ENCODE results near the gene HDAC9. TPM values are rescaled to one million over a fixed set of nuclear protein-coding genes. Genes with fewer than 3 reads are reported as not detected.

HDAC9 gene
- total RNA-seq, 4 donors from 2014 or later: 3.4 to 7.2 (median 4.5) TPM

- DNase-seq (ENCODE audit: low spot score in 2 of 2): no peak
- no peaks in the 10 kb centered on the region for H3K4me1 ChIP-seq
- TF ChIP-seq CTCF (IDR thresholded peaks at IDR 0.05) (no peak), EP300 (IDR thresholded peaks at IDR 0.05) (no peak), POLR2AphosphoS5 (IDR thresholded peaks at IDR 0.05) (no peak), POLR2A (IDR thresholded peaks at IDR 0.05) (no peak)
- no peaks in the 10 kb centered on the region for H3K9me3 ChIP-seq
- H3K36me3 ChIP-seq: no peaks in the 10 kb centered on the region
- WGBS: 92% methylated on average over 3 of the region's 3 CpGs
- H3K27me3 ChIP-seq: no peaks in the 10 kb centered on the region
- H3K4me3 ChIP-seq: no peak overlapping the region
- no peak overlapping the region for H3K27ac ChIP-seq
These were observed 63.4 kb downstream of the HDAC9 start for GRCh38 chr7:18558910-18559309.

- H3K36me3 ChIP-seq: no peaks in the 10 kb centered on the region
- H3K4me3 ChIP-seq: no peak overlapping the region
- no peaks in the 10 kb centered on the region for H3K27me3 ChIP-seq
- DNase-seq (ENCODE audit: low spot score in 2 of 2): no peak
- TF ChIP-seq POLR2AphosphoS5 (IDR thresholded peaks at IDR 0.05) (no peak), CTCF (IDR thresholded peaks at IDR 0.05) (no peak), EP300 (IDR thresholded peaks at IDR 0.05) (no peak), POLR2A (IDR thresholded peaks at IDR 0.05) (no peak)
- H3K27ac ChIP-seq: no peak overlapping the region
- no peaks in the 10 kb centered on the region for H3K9me3 ChIP-seq
- H3K4me1 ChIP-seq: no peaks in the 10 kb centered on the region
These were observed 64.2 kb downstream of the HDAC9 start for GRCh38 chr7:18559756-18560155.

- WGBS: 92% methylated on average over 5 of the region's 5 CpGs
- H3K27ac ChIP-seq: no peak overlapping the region
- no peaks in the 10 kb centered on the region for H3K27me3 ChIP-seq
- no peaks in the 10 kb centered on the region for H3K4me1 ChIP-seq
- no peak for TF ChIP-seq CTCF (IDR thresholded peaks at IDR 0.05)
- TF ChIP-seq POLR2AphosphoS5 (IDR thresholded peaks at IDR 0.05): no peak
- TF ChIP-seq EP300 (IDR thresholded peaks at IDR 0.05): no peak
- no peak for TF ChIP-seq POLR2A (IDR thresholded peaks at IDR 0.05)
- no peaks in the 10 kb centered on the region for H3K36me3 ChIP-seq
- no peaks in the 10 kb centered on the region for H3K9me3 ChIP-seq
- DNase-seq (ENCODE audit: low spot score in 2 of 2): no peak
- no peak overlapping the region for H3K4me3 ChIP-seq
These were observed 69.2 kb downstream of the HDAC9 start for GRCh38 chr7:18564779-18565178.

- Histone ChIP-seq H3K27ac (no peak overlapping the region), H3K4me3 (no peak overlapping the region), H3K4me1 (no peaks in the 10 kb centered on the region), H3K27me3 (no peaks in the 10 kb centered on the region), H3K36me3 (no peaks in the 10 kb centered on the region), H3K9me3 (no peaks in the 10 kb centered on the region)
- no peak for DNase-seq (ENCODE audit: low spot score in 2 of 2)
- TF ChIP-seq CTCF (IDR thresholded peaks at IDR 0.05) (no peak), EP300 (IDR thresholded peaks at IDR 0.05) (no peak), POLR2AphosphoS5 (IDR thresholded peaks at IDR 0.05) (no peak), POLR2A (IDR thresholded peaks at IDR 0.05) (no peak)
These were observed 69.8 kb downstream of the HDAC9 start for GRCh38 chr7:18565337-18565736.

- no peak for DNase-seq (ENCODE audit: low spot score in 2 of 2)
- 94% methylated on average over 1 of the region's 1 CpG for WGBS
- Histone ChIP-seq H3K27me3 (no peaks in the 10 kb centered on the region), H3K9me3 (no peaks in the 10 kb centered on the region), H3K4me1 (peaks cover 4% of the 10 kb centered on the region), H3K36me3 (no peaks in the 10 kb centered on the region), H3K4me3 (no peak overlapping the region), H3K27ac (no peak overlapping the region)
- no peak for TF ChIP-seq CTCF (IDR thresholded peaks at IDR 0.05)
- no peak for TF ChIP-seq POLR2A (IDR thresholded peaks at IDR 0.05)
- no peak for TF ChIP-seq POLR2AphosphoS5 (IDR thresholded peaks at IDR 0.05)
- no peak for TF ChIP-seq EP300 (IDR thresholded peaks at IDR 0.05)
These were observed 70.7 kb downstream of the HDAC9 start for GRCh38 chr7:18566205-18566604.
